Epithelial cell of proximal tubule (primary cell): Measurements from ENCODE around the gene SLC38A1. TPM values are rescaled to one million over a fixed set of nuclear protein-coding genes. Genes with fewer than 3 reads are reported as not detected.
"Not testable (repeated sequence)": the region's sequence is repeated elsewhere in the genome, so short reads cannot be mapped to it uniquely, and the experiment has no call there.

Experiments used
- DNase-seq: peaks from one replicate; pipeline ENCODE4 v3.0.0-alpha.2; 2011; ENCODE audit warnings: low read depth
- H3K4me3 ChIP-seq: 2 replicates; pipeline ENCODE4 v1.5.1; 2011; ENCODE audit warnings: low read depth, mild to moderate bottlenecking, low read length
- CTCF ChIP-seq: conservative IDR thresholded peaks from 2 replicates; pipeline ENCODE4 v1.5.1; 2012; ENCODE audit warnings: low read depth, mild to moderate bottlenecking, low read length
- total RNA-seq: library from RNA; depleted of rRNA; stranded (reverse); fragments of >200 nt; gene quantifications from 2 replicates; pipeline ENCODE4 v1.2.3, GENCODE V29; 2015

The SLC38A1 gene
- total RNA-seq, 1 donor from 2014 or later = 73.1 TPM

DNA sequence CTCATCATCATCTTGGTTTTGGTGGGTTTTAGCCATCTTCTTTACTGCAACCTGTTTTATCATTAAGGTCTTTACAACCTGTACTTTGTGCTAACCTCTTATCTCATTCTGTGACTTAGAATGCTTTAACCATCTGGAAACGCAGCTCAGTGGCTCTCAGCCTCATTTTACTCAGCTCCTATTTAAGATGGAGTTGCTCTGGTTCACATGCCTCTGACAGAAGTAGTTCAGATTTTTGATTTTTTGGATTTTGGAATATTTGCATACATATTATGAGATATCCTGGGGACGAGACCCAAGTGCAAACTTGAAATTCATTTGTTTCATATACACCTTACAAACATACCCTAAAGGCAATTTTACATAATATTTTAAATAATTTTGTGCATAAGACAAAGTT lies 10.7 kb downstream of the SLC38A1 start:
- no peak overlapping the region for H3K4me3 ChIP-seq
- TF ChIP-seq CTCF = no peak
- no peak for DNase-seq

DNA sequence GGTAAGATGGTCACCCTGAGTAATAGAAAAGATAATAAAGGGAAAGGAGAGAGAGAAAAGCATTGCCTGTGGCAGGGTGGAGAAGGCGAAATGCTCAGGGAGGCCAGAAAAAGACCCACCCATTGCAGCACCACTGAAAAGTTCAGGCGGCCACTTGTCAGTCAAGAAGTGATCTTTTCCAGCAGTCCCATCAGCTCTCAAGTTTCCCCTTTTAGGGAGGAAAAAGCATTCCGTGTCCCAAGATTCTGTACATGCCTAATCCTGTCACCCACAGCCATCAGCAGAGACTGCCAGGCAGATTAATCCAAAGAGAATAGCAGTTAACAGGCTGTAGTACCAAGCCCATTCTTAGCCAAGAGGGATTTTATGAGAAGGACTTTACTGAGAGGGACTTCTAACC lies 11.9 kb downstream of the SLC38A1 start:
- no peak for TF ChIP-seq CTCF
- no peak overlapping the region for H3K4me3 ChIP-seq

DNA sequence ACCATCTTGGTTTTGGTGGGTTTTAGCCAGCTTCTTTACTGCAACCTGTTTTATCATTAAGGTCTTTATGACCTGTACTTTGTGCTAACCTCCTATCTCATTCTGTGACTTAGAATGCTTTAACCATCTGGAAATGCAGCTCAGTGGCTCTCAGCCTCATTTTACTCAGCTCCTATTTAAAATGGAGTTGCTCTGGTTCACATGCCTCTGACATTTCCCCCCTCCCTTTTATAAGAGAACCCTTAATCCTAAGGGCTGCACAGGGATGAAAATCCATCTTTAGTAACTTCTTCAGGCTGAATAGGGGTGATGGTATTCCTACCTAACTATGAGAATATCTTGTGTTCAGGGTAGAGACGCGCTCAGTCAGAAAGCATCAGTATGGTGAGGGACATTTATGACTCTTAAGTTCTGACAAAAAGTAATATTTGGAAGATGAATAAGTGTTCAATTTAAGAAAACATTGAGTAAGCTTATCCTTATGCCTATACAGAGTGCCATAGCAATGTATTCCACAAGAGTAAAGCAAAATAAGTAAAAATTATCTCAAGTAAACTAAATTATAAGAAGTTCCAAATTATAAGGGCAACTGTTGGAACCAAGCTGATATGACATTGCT lies 15.2 kb downstream of the SLC38A1 start:
- no peak for DNase-seq
- H3K4me3 ChIP-seq = no peak overlapping the region
- TF ChIP-seq CTCF = no peak

More for the DNA sequence above, 11.9 kb downstream of the SLC38A1 start:
- DNase-seq = no peak

DNA sequence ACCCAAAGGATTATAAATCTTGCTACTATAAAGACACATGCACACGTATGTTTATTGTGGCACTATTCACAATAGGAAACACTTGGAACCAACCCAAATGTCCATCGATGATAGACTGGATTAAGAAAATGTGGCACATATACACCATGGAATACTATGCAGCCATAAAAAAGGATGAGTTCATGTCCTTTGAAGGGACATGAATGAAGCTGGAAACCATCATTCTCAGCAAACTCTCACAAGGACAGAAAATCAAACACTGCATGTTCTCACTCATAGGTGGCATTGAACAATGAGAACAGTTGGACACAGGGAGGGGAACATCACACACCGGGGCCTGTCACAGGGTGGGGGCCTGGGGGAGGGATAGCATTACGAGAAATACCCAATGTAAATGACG lies 16.8 kb downstream of the SLC38A1 start:
- not testable (repeated sequence) for DNase-seq, H3K4me3 ChIP-seq

DNA sequence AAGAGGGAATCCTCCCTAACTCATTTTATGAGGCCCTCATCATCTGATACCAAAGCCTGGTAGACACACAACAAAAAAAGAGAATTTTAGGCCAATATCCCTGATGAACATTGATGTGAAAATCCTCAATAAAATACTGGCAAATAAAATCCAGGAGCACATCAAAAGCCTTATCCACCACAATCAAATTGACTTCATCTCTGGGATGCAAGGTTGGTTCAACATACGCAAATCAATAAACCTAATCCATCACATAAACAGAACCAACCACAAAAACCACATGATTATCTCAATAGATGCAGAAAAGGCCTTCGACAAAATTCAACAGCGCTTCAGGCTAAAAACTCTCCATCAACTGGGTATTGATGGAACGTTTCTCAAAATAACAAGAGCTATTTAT lies 18.9 kb downstream of the SLC38A1 start:
- not testable (repeated sequence) for DNase-seq, H3K4me3 ChIP-seq

- no peak overlapping the region for H3K4me3 ChIP-seq
- no peak for DNase-seq
- TF ChIP-seq CTCF = no peak
These were observed 22.7 kb downstream of the SLC38A1 start for GRCh38 chr12:46246021-46246700.

GRCh38 chr12:46244997-46245396 lies 23.8 kb downstream of the SLC38A1 start:
- no peak for TF ChIP-seq CTCF
- H3K4me3 ChIP-seq = no peak overlapping the region
- DNase-seq = no peak

- H3K4me3 ChIP-seq = no peak overlapping the region
- no peak for TF ChIP-seq CTCF
- no peak for DNase-seq
These were observed 24.4 kb downstream of the SLC38A1 start for GRCh38 chr12:46244273-46244915.
